ENCODE results near the gene SPAG16. TPM values are rescaled to one million over a fixed set of nuclear protein-coding genes. Genes with fewer than 3 reads are reported as not detected.

Gene SPAG16
- total RNA-seq, 1 experiment from 2014 or later: 0.30 TPM

DNA sequence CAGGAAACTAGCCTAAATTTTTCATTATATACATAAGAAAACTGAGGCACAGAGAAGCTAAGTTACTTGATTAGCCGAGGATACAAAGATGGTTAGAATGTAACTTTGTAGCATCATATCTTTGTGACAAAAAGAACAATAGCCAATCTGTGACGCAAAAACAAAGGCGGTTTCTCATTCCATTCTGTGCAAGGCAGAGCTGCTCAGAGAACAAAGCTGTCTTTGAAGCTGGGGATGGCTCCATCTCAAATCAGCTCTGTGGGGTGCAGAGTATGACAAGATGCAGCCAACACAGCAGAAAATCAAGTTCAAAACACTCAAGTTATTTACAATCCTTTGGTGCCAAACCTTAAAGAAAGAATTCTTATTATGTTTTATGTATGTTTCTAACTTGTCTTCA is 1044.7 kb downstream of the SPAG16 start (continued):
- TF ChIP-seq ATF3 (IDR thresholded peaks at IDR 0.05): no peak
- no peak for TF ChIP-seq TCF7L2 (IDR thresholded peaks at IDR 0.05; ENCODE audit: borderline replicate concordance, extremely low read depth, insufficient read depth, insufficient read length)

- H3K36me3 ChIP-seq (ENCODE audit: control insufficient read depth in 1 of 2, insufficient read depth in 2 of 2, low read length in 2 of 2): no peaks in the 10 kb centered on the region
- ChIA-PET RAD21 (ENCODE audit: low non-redundant PET in 1 of 2, low total read pairs in 2 of 2, uncharacterized antibody in 2 of 2, unreplicated experiment in 2 of 2) (no interaction called here), CTCF (no interaction called here), POLR2A (no interaction called here)
- BruUV-seq (replicated peaks): no TSS peak
- H4K20me1 ChIP-seq (ENCODE audit: insufficient read depth): no peaks in the 10 kb centered on the region
- no peaks in the 10 kb centered on the region for H3K27me3 ChIP-seq (ENCODE audit: insufficient read depth, low read length)
- no peak overlapping the region for H2AFZ ChIP-seq (ENCODE audit: low read depth, low read length, poor library complexity, severe bottlenecking)
- no peak overlapping the region for H3K4me2 ChIP-seq (ENCODE audit: low read length)
- intact Hi-C loops (cut with micrococcal nuclease): no loop called here
- H3K4me1 ChIP-seq (ENCODE audit: control insufficient read depth in 1 of 2, insufficient read depth in 2 of 2, low read length in 2 of 2): no peaks in the 10 kb centered on the region
- H3K9me2 ChIP-seq (ENCODE audit: insufficient read depth): no peaks in the 10 kb centered on the region
- no peak for DNase-seq (ENCODE audit: low read depth, low spot score)
- H3K9ac ChIP-seq (ENCODE audit: low read length): no peak overlapping the region
- H3K27ac ChIP-seq (ENCODE audit: low read depth, low read length): no peak overlapping the region
- H3K4me3 ChIP-seq (replicated peaks in 1 of 2; ENCODE audit: low read depth in 1 of 2, low read length in 2 of 2): no peak overlapping the region
- TF ChIP-seq MAX (IDR thresholded peaks at IDR 0.05): no peak
- no peak for TF ChIP-seq ZFX (IDR thresholded peaks at IDR 0.05)
- no peak for TF ChIP-seq REST (IDR thresholded peaks at IDR 0.05; ENCODE audit: low read depth)
- no peak for TF ChIP-seq FOSL1 (IDR thresholded peaks at IDR 0.05; ENCODE audit: low read depth)
- no peak for TF ChIP-seq EZH2phosphoT487 (IDR thresholded peaks at IDR 0.05; ENCODE audit: borderline replicate concordance)
- TF ChIP-seq CEBPB (IDR thresholded peaks at IDR 0.05; ENCODE audit: low read depth): no peak
- ATAC-seq: no peak
- H3K79me2 ChIP-seq (ENCODE audit: insufficient read depth, low read length): no peaks in the 10 kb centered on the region
- no peaks in the 10 kb centered on the region for H3K9me3 ChIP-seq (ENCODE audit: control insufficient read depth in 1 of 2, insufficient read depth in 1 of 2, low read depth in 1 of 2, low read length in 2 of 2)
Observed at GRCh38 chr2:214341646-214342045, 1057.4 kb downstream of the SPAG16 start.
